HG02588 (cell line): ENCODE data around the gene NUP93.
"Not testable (repeated sequence)": the region's sequence is repeated elsewhere in the genome, so short reads cannot be mapped to it uniquely, and the experiment has no call there.

Experiments
- ATAC-seq: cut with Tn5 transposase; IDR thresholded peaks from one replicate; pipeline ENCODE4 v1.9.1; 2021; ENCODE audit warnings: mild to moderate bottlenecking, moderate library complexity; ENCODE audit not compliant: unreplicated experiment

Gene NUP93

DNA sequence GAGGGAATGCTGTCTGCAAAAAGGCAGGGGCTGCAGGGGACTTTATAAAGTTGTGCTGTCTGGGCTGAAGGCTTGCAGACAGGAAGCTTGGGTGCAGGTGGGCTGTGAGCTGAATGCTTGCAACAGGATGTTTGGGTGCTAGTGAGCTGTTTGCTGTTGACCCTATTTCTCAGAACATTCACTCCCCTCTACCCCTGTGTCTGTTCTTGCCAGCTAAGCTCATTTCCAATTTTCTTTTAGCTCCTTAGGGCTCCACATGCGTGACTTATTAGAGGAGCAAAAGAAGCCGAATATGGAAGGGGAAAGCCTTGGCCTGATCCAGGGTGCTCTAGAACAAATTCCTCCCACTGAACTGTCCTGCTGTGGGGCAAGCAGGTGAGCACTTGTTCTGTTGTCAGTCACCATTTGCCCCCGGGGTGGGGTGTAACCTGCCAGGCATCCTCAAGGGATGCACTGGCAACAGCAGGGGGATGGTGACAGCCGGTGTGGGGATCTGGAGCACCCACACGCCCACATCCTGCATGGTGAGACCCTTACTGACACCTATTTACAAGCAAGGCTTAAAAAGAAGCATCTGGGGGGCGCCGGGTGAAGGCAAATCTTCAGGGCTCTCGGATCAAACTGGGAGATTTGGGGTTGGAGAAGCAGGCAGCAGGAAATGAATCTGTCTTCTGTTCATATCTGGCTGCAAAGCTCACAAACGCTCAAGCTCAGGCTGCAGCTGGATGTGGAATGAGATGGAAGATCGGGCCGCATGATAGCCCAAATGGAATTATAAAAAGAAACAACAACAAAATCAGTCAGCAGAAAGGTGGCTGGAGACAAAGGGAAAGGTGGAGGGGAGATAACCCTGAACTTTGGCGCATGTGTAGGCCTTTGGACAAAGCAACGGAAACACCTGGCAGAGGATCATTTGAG is 21.1 kb upstream of the NUP93 start:
- no peak for ATAC-seq

DNA sequence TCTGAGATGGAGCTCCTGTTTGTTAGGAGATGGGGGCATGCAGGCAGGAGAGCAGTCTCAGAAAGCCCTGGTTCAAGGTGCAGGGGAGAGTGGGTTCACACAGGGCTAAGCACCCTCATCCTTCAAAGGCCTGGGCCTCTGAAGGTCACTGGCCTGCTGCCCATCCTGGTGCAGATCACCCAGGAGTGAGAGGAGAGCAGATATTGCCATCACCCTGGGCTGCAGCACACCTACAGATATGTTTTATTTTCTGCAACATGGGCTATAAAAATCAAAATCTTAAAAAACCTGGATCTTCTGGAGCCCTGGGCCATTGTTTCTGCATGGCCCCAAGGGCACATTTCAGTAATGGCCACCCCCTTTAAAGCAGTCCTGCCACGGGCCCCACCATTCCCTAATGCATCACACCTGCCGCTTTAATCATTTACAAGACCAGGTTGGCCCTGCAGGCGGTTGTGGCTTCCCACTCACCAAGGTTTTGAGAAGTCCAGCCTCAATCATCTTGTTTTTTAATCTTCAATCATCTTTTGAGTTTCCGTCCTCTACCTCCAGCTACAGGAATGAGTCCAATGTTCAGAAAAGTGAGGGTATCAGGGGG is 20.4 kb upstream of the NUP93 start:
- ATAC-seq = no peak

DNA sequence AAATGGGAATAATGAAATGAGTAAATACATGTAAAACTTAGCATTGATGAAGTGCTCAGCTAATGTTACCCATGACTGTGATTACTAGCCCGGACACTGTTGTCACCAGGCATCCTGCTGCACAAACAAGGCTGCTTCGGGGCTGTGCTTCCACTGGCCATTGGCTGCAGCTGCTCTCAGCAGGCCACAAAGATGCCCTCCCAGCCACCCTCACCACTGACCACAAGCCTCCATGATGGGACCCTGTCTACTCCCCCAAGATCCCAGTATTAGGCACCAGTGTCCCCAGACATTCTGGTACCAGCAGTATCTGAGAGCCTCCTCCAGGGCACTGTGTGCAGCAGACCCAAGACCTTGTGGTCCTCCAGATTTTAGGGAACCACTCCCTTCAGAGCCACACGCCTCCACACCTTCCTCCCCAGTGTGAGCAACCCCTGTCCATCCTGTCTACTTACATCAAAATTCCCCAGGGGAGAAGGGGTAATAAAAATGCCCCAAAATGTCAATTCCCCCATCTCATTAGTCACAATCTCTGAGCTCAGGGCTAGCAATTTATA is 19.7 kb upstream of the NUP93 start:
- ATAC-seq = no peak

DNA sequence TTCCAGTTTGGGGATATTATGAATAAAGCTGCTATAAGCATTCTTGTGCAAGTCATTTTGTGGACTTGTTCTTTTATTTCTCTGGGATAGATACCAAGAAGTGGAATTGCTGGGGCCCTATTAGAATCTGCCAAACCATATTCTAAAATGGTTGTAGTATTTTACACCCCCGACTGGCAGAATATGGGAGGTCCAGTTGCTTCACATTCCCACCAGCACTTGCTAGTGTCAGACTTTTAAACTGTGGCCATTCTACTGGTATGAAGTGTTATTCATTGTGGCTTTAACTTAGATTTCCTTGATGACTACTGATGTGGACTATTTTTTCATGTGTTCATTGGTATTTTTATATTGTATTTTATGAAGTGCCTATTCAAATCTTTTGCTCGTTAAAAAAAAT is 18.1 kb upstream of the NUP93 start:
- ATAC-seq = no peak

DNA sequence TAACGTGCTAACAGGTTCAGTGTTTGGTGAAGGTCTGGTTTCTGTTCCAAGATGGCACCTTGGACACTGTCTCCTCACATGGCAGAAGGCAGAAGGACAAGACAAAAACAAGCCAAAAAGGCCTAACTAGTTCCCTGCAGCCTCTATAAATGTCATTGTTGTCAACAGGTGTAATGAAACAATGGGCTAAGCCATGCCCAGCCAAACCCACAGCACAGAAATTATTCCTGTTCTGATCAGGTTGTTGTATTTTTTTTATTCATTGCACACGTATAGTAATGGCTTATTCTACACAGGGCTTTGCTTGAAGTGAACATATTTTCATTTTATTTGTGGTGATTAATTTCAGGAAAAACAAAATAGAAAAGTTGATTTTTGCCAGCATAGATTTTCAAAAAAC is 16.1 kb upstream of the NUP93 start:
- ATAC-seq = no peak

DNA sequence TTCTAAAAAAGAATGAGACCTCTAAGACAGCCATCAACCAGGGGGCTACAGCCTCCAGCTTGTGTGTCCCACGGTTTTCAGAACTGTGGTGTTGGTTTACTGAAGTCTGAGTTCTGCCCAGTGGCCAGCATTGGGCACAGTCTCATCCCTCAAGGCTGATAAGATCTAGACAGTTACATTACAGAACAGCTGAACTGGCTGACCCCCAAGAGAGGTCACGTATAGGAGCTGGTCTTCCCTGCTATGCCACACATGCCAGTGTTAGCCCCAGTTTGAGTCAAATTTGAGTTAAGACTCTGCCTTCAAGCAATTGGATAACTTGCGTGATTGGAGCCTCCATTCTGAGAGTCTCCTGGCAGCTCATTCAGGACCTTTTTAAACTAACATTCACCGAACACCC is 14.8 kb upstream of the NUP93 start:
- no peak for ATAC-seq

DNA sequence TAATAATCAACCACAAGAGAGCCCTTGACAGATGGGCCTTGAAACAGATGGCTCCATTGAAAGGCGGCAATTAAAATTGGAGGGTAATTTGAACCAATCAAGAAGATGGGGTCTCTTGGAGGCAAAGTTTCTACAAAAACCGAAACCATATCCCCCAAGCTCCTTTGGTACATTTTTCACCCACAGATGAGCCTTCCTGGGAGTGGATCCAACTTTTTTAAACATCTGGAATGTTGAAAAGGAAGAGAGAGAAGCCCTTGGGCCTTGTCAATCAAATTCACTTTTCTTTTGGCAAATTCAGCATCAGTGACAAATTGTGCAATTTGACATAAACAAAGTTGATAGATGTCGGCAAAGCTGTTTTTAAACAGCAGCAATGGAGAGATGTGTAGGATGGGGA is 13.2 kb upstream of the NUP93 start:
- ATAC-seq = no peak

DNA sequence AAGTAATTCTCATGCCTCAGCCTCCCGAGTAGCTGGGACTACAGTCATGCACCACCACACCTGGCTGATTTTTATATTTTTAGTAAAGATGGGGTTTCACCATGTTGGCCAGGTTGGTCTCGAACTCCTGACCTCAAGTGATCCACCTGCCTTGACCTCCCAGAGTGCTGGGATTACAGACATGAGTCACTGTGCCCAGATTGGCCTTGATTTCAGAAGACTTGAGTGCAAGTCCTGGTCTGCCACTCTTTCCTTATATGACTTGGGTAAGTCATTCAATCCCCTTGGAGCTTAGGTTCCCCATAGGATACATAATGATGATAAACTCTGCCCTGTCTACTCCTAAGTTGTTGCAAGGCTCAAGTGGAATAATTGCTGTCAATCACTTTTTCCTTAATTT is 12.4 kb upstream of the NUP93 start:
- not testable (repeated sequence) for ATAC-seq

DNA sequence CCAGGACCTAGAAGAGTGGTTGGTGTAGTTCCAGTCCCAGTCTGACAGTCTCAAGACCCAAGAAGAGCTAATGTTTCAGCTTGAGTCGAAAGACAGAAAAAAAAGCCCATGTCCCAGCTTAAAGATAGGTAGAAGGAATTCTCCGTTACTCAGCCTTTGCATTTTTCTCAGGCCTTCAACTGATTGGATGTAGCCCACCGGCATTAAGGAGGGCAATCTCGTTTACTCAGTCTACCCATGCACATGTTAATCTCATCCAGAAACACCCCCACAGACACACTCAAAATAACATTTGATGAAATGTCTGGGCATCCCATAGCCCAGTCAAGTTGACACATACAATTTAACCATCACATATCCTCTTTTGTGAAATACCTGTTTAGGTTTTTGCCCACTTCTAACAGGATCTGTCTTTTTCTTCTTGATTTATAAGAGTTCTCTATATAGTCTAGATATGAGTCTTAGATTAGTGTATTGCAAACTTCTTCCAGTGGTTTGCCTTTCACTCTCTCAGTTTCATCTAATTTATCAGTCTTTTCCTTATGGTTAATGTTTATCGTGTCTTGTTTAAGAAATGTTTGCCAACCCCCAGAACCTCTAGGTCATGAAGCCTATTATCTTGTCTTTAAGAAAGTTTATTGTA is 7.6 kb upstream of the NUP93 start:
- ATAC-seq = no peak

DNA sequence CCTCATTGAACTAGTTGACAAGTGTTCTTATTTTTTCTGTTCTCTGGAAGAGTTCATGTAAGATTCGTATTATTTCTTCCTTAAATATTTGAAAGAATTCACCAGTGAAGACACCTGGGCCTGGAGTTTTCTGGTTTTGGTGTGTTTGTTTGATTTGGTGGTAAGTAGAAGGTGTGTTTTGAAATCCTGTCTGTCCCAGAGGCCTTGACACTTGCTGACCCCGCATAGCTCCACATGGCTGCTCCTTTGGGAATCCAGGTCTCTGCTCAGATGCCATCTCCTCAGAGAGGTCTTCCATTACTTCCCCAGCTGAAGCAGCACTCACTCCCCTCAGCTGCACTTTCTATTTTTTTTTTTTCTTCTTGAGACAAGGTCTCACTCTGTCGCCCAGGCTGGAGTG is 5.7 kb upstream of the NUP93 start:
- ATAC-seq = no peak

DNA sequence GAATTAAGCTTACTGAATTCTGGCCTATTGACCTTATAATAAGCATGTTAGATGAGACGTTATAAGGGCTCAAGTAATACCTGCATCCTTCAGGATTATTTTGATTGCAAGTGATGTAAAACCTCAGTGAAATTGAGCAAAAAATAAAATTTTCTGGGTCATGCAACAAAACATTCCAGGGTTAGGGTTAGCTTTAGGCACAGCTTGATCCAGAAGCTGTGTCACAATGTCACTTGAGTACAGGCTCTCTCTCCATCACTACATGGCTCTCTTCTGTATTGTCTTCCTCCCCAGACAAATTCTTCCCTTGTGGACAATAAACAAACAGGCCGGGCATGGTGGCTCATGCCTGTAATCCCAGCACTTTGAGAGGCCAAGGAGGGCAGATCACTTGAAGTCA is 3.6 kb upstream of the NUP93 start:
- no peak for ATAC-seq

DNA sequence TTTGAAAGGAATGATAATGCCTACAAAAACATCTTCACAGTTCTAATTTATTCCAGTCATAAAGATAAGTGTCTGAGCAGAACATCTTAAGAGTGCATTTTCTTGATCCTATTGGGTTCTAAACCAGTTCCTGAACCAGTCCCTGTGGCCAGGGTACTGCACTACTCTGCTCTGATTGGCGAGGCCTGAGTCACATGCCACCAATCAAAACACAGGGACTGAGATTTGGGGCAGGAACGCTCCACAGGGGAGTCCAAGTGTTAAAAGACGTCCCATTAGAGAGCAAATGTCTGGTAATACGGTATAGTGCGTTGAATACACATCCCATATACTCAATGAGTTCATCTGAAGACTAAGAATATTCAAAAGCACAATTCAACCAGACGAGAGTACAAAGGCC is 3.0 kb upstream of the NUP93 start:
- no peak for ATAC-seq

DNA sequence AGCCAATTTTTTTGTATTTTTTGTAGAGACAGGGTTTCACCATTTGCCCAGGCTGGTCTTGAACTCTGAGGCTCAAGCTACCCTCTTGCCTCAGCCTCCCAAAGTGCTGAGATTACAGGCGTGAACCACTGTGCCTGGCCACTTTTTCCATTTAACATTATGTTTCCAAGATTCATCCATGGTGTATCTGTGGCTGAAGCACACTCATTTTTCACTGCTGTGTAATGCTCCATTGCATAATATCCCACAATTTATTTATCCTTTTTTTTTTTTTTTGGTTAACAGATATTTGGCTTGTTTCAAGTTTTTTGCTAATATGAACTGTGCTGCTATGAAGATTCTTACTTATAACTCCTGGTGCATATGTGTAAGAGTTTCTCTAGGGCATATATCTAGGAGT is 1.9 kb upstream of the NUP93 start:
- no peak for ATAC-seq

DNA sequence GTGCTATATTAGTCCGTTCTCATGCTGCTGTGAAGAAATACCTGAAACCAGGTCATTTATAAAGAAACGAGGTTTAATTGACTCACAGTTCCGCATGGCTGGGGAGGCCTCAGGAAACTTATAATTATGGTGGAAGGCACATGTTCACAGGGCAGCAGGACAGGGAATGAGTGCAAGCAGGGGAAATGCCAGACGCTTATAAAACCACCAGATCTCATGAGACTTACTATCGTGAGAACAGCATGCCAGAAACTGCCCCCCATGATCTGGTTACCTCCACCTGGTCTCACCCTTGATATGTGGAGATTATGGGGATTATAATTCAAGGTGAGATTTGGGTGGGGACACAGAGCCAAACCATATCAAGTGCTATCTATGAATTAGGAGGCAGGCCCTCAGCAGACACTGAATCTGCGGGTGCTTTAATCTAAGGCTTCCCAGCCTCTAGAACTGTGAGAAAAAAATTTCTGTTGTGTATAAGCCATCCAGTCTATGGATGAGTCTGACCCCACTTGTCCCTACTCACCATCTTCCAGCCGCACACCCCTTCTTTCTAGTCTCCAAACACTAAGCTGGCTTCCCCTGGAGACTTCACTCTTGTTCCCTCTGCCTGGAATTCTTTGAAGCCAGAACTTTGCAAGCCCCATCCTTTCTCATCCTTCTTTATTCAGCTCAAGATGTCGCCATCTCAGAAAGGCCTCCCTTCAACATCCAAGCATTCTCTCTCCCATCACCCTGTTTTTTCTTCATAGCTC is 772 bp upstream of the NUP93 start:
- ATAC-seq = no peak

DNA sequence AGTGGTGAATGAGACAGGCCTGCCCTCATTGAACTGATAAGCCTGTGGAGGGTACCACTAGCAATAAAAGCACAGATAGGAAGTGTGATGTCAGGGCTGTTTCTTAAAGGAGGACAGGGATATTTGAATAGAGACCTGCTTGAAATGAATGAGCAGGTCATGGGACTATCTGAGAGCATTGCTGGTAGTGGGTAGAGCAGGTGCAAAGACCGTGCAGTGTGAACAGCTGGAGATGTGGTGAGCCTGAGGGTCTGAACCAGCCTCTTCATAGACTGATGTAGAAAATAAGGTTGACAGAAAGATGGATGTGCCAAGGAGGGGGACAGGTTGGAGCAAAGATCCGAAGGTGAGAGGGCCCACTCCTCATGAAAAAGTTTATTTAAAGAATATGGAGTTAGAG is 2.4 kb downstream of the NUP93 start:
- ATAC-seq = peak; percentile 25

DNA sequence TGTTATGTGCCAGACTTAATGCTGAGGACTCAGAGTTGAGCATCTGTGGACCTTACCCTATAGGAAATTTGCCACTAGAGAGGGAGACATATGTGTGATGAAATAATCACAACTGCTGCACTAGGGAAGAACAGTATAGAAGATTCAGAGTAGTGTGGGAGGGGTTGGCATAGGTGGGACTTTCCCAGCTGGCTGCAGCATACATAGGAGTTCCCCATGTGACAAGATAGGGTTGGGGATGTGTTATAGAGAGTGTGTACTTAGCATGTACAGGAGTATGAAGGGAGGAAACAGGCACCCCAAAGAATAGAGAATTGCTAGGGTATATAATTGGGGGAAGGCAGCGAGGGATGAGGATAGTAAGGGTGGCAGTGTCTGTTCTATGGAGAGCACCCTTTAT is 2.9 kb downstream of the NUP93 start:
- ATAC-seq = peak; percentile 42

DNA sequence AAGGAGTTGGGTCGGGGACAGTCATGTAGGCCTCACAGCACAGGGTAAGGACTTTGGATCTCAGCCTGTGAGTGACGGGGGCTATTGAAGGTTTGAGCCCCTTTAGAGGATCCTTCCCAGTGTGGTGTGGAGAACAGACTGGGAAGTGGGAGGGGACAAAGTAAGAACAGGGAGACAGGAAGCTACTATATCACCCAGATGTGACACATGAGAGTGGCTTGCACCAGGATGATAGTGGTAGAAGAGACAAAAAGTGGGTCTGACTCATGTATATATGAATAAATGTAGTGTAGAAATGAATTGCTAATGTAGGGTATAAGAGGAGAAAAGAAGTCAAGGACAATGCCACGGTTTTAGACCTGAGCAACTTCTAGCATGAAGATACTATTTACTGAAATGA is 4.5 kb downstream of the NUP93 start:
- ATAC-seq = no peak

DNA sequence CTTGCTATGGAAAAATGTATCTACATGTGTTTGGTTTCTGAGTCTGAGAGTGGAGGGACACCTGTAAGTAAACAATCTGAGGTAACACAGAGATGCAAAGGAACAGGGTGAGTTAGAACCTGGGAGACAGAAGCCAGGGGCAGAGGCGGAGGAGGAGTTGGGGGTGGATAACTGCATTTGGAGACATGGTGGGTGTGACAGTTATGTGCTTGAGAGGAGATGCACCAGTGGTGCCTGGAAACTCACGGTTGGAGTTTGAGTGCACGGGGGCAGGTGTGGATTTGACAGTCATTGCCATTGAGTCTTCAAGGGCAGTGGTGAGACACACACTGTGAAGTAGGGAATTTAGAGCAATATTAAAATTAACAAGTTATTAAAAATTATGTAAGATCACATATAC is 6.5 kb downstream of the NUP93 start:
- ATAC-seq = no peak

DNA sequence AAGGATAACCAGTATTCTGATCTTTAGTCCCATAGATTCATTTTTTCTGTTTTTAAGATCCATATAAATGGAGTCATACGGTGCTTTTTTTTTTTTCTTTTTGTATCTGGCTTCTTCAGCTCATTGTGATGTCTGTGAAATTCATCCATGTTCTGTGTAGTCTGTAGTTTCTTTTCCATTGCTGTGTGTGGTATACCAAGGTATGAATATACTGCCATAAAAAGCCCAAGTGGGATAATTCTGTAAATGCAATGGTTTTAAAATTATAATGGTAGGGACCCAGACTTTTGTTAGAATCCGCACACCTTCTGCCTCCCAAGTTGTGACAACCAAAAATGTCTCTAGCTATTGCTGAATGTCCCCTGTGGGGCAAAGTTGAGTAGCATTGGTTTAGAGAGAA is 7.6 kb downstream of the NUP93 start:
- no peak for ATAC-seq

DNA sequence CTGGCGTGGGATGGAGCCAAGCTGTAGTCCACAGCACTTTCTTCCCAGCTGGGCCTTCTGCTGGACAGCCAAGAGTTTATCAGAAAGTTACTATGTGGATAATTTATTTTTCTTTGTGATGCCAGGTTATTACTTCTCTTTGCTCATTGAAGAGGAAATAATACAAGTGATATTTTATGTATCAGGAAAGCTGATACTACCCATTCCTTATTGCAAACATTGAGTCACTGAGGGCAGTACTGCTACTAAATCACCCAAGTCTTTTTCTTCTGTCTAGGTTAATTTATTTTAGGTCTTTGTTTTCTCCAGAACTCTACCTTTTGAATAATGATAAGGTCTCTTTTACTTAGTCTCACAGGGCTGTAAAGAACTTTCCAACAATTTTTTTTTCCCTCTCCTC is 8.3 kb downstream of the NUP93 start:
- ATAC-seq = no peak

DNA sequence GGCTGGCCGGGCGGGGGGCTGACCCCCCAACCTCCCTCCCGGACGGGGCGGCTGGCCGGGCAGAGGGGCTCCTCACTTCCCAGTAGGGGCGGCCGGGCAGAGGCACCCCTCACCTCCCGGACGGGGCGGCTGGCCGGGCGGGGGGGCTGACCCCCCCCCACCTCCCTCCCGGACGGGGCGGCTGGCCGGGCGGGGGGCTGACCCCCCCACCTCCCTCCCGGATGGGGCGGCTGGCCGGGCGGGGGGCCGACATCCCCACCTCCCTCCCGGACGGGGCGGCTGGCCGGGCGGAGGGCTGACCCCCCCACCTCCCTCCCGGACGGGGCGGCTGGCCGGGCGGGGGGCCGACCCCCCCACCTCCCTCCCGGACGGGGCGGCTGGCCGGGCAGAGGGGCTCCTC is 9.4 kb downstream of the NUP93 start:
- not testable (repeated sequence) for ATAC-seq
